Measurements from ENCODE around the gene PDCD11.

- TF ChIP-seq CTCF (IDR thresholded peaks at IDR 0.05) (no peak), POLR2A (IDR thresholded peaks at IDR 0.05) (no peak)
Measured at GRCh38 chr10:103476046-103476768, 79.8 kb downstream of the PDCD11 start.

Data from esophagus squamous epithelium (tissue), 4 donors.